Adrenal gland (tissue), 5 donors: Measurements from ENCODE around the gene CD28.

ENCODE experiments used
- CTCF ChIP-seq, 6 experiments: fragments of 450-650 bp in 4 of 6; fragments of 200-600 bp in 2 of 6; sonication (generic) in 1 of 6; IDR thresholded peaks; 1 replicate in 5 of 6; 2 replicates in 1 of 6; pipeline versions ENCODE4 v1.5.1 to v1.8.0; 2016 to 2021; ENCODE audit warnings: antibody characterized with exemption in 6 of 6, mild to moderate bottlenecking in 2 of 6, moderate library complexity in 1 of 6
- POLR2A ChIP-seq, 2 donors: fragments of 450-650 bp; IDR thresholded peaks; one replicate each; pipeline ENCODE4 v1.6.1; 2017; ENCODE audit warnings: antibody characterized with exemption in 2 of 2, mild to moderate bottlenecking in 2 of 2, moderate library complexity in 1 of 2
- donor health status: DM: no; HTN: no; CAD: no.

GRCh38 chr2:203728321-203728720 is 21.9 kb downstream of the CD28 start:
- TF ChIP-seq POLR2A (IDR thresholded peaks at IDR 0.05), result no peak
- no peak for TF ChIP-seq CTCF (IDR thresholded peaks at IDR 0.05)
